ENCODE results near the gene ESR1.
"Not testable (repeated sequence)": the region's sequence is repeated elsewhere in the genome, so short reads cannot be mapped to it uniquely, and the experiment has no call there.

The ESR1 gene

GRCh38 chr6:152023613-152024012, 216.1 kb downstream of the ESR1 start:
- no peak overlapping the region for H3K4me3 ChIP-seq (ENCODE audit: low read length)
- no peak for DNase-seq (ENCODE audit: low read depth)
- no peak for TF ChIP-seq CTCF (conservative IDR thresholded peaks at IDR 0.05; ENCODE audit: low read depth, low read length)

- TF ChIP-seq CTCF (conservative IDR thresholded peaks at IDR 0.05; ENCODE audit: low read depth, low read length), result no peak
- no peak for DNase-seq (ENCODE audit: low read depth)
- no peak overlapping the region for H3K4me3 ChIP-seq (ENCODE audit: low read length)
Observed at GRCh38 chr6:152026291-152026690, 218.8 kb downstream of the ESR1 start.

GRCh38 chr6:152026744-152027143, 219.3 kb downstream of the ESR1 start:
- H3K4me3 ChIP-seq (ENCODE audit: low read length), result not testable (repeated sequence)

GRCh38 chr6:152033765-152034164, 226.3 kb downstream of the ESR1 start:
- not testable (repeated sequence) for DNase-seq (ENCODE audit: low read depth); H3K4me3 ChIP-seq (ENCODE audit: low read length)

More at GRCh38 chr6:152026744-152027143, 219.3 kb downstream of the ESR1 start:
- DNase-seq (ENCODE audit: low read depth), result not testable (repeated sequence)

GRCh38 chr6:152034631-152035030, 227.1 kb downstream of the ESR1 start:
- no peak overlapping the region for H3K4me3 ChIP-seq (ENCODE audit: low read length)
- TF ChIP-seq CTCF (conservative IDR thresholded peaks at IDR 0.05; ENCODE audit: low read depth, low read length), result no peak
- DNase-seq (ENCODE audit: low read depth), result no peak

GRCh38 chr6:152046118-152046517, 238.6 kb downstream of the ESR1 start:
- TF ChIP-seq CTCF (conservative IDR thresholded peaks at IDR 0.05; ENCODE audit: low read depth, low read length), result no peak
- DNase-seq (ENCODE audit: low read depth), result no peak

GRCh38 chr6:152048921-152049320, 241.4 kb downstream of the ESR1 start:
- no peak overlapping the region for H3K4me3 ChIP-seq (ENCODE audit: low read length)
- no peak for TF ChIP-seq CTCF (conservative IDR thresholded peaks at IDR 0.05; ENCODE audit: low read depth, low read length)
- DNase-seq (ENCODE audit: low read depth), result no peak

More at GRCh38 chr6:152046118-152046517, 238.6 kb downstream of the ESR1 start:
- H3K4me3 ChIP-seq (ENCODE audit: low read length), result no peak overlapping the region

- no peak overlapping the region for H3K4me3 ChIP-seq (ENCODE audit: low read length)
- no peak for TF ChIP-seq CTCF (conservative IDR thresholded peaks at IDR 0.05; ENCODE audit: low read depth, low read length)
- no peak for DNase-seq (ENCODE audit: low read depth)
Observed at GRCh38 chr6:152049502-152049901, 242.0 kb downstream of the ESR1 start.
